Measurements from ENCODE around the gene LRRC56. TPM values are rescaled to one million over a fixed set of nuclear protein-coding genes. Genes with fewer than 3 reads are reported as not detected.

The LRRC56 gene
- total and polyA plus RNA-seq, 2 experiments from 2014 or later = 0.40 to 1.6 TPM

DNA sequence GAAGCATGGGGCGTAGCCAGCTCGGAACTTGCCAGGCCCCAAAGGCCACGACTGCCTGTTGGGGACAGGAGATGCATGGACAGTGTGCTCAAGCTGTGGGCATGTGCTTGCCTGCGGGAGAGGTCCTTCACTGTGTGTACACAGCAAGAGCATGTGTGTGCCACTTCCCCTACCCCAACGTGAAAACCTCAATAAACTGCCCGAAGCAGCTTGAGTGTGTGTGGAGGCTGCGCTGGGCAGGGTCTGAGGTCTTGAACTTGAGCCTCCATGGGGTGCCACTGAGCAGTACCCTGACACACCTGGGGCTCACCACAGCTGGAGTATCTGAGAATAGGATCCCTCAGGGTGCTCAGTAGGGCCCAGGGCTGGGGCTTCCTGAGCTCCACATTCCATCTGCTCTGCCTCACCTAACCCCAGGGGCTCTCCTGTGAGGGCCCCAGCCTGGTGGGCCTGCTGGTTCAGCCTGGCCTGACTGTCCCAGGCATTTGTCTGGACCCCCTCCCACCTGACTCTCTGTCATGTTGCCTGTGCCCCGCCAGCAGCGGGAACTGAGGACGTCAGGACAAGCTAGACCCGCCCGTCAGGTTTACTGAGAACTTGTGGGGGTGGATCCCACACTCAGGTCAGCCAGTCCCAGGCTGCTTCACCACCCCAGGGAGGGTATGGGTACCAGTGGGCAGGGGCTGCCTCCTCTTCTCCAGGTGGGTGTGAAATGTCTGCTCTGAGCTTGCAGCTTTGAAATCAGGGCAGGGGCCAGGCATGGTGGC lies 26.7 kb downstream of the LRRC56 start:
- Histone ChIP-seq H3K9me3 (ENCODE audit: low read depth) (no peaks in the 10 kb centered on the region), H3K4me3 (no peak overlapping the region), H3K9me2 (replicated peaks; ENCODE audit: insufficient read depth) (no peaks in the 10 kb centered on the region), H3K36me3 (replicated peaks; ENCODE audit: insufficient read depth, low read depth) (no peaks in the 10 kb centered on the region), H3K4me1 (ENCODE audit: insufficient read depth) (peaks cover 32% of the 10 kb centered on the region), H3K79me2 (peaks cover 17% of the 10 kb centered on the region), H3K27ac (no peak overlapping the region), H2AFZ (no peak overlapping the region), H3K4me2 (no peak overlapping the region), H4K20me1 (ENCODE audit: insufficient read depth, poor library complexity, severe bottlenecking) (no peaks in the 10 kb centered on the region), H3K27me3 (no peaks in the 10 kb centered on the region)
- TF ChIP-seq, protein P1, sequence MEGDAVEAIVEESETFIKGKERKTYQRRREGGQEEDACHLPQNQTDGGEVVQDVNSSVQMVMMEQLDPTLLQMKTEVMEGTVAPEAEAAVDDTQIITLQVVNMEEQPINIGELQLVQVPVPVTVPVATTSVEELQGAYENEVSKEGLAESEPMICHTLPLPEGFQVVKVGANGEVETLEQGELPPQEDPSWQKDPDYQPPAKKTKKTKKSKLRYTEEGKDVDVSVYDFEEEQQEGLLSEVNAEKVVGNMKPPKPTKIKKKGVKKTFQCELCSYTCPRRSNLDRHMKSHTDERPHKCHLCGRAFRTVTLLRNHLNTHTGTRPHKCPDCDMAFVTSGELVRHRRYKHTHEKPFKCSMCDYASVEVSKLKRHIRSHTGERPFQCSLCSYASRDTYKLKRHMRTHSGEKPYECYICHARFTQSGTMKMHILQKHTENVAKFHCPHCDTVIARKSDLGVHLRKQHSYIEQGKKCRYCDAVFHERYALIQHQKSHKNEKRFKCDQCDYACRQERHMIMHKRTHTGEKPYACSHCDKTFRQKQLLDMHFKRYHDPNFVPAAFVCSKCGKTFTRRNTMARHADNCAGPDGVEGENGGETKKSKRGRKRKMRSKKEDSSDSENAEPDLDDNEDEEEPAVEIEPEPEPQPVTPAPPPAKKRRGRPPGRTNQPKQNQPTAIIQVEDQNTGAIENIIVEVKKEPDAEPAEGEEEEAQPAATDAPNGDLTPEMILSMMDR (IDR thresholded peaks at IDR 0.05; ENCODE audit: poor library complexity) = no peak
- TF ChIP-seq EZH2 (IDR thresholded peaks at IDR 0.05; ENCODE audit: borderline replicate concordance) = no peak
- TF ChIP-seq EZH2phosphoT487 (IDR thresholded peaks at IDR 0.05; ENCODE audit: low read depth, severe bottlenecking, unreplicated experiment) = no peak
- 83% methylated on average over 12 of the region's 12 CpGs for WGBS (ENCODE audit: low lambda C conversion rate, missing lambda C conversion rate)
- no peak for DNase-seq (ENCODE audit: low spot score)

DNA sequence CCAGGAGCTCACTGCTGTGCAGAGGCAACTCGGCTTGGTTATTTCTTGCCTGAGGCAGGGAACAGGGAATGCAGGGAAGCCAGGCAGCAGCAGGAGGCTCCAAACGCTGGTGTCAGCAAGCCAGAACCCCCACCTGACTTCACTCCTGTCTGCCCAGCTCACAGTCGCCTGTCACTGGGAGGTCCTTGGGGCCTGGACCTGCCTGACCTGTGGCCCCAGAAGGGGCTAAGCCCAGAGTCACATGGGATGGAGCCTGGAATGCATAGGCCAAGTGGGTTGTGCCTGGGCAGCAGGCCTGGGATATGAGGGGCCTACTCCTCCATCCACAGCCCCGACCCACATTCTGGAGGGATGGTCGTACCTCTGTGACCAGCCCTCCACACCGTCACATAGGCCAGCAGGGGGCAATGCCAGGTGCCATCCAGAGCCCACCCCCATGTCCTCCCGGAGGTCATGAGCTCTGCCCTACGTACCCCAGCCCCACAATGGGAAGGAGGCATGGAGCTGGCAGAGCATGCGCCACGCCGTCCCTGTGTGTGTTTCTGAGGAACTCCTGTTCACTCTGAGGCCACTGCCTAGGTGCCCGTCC lies 28.7 kb downstream of the LRRC56 start:
- H2AFZ ChIP-seq = no peak overlapping the region
- peaks cover 17% of the 10 kb centered on the region for H3K79me2 ChIP-seq
- no peaks in the 10 kb centered on the region for H3K9me2 ChIP-seq (replicated peaks; ENCODE audit: insufficient read depth)
- no peak overlapping the region for H3K4me3 ChIP-seq
- no peak overlapping the region for H3K4me2 ChIP-seq
- H3K27me3 ChIP-seq = no peaks in the 10 kb centered on the region
- no peaks in the 10 kb centered on the region for H3K9me3 ChIP-seq (ENCODE audit: low read depth)
- H3K36me3 ChIP-seq (replicated peaks; ENCODE audit: insufficient read depth, low read depth) = no peaks in the 10 kb centered on the region
- H3K4me1 ChIP-seq (ENCODE audit: insufficient read depth) = peaks cover 28% of the 10 kb centered on the region
- 72% methylated on average over 12 of the region's 12 CpGs for WGBS (ENCODE audit: low lambda C conversion rate, missing lambda C conversion rate)
- no peak for DNase-seq (ENCODE audit: low spot score)
- no peak overlapping the region for H3K27ac ChIP-seq
- H4K20me1 ChIP-seq (ENCODE audit: insufficient read depth, poor library complexity, severe bottlenecking) = no peaks in the 10 kb centered on the region
- TF ChIP-seq, protein P1 (IDR thresholded peaks at IDR 0.05; ENCODE audit: poor library complexity) = no peak

DNA sequence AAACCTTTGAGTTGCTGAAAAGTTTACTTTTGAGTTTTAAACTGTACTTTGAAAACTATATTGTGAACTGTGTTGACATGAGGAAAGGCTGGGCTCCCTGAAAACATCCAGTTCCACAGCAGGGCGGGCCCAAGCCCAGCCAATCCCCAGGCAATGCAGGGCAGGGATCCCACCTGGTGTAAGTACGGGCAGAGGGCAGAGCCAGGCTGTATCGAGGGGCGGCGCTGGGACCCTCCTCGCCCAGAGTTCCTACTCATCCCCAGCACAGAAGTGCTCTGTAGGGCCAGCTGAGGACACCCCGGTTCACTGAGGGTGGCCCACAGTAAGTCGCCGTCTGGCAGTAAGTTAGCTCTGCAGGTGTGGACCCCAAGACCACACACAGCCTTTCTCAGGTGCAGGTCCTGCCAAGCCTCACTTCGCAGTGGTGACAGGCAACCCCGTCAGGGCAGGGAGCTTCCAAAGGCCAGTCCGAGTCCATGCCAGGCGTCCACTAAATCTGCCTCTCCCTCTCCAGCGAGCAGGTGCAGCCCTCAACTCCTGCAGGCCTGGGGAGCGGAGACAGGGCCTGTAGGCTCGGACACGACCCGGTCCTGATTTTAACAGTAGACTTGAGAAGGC lies 29.8 kb downstream of the LRRC56 start:
- peak; percentile 5 for DNase-seq (ENCODE audit: low spot score)
- Histone ChIP-seq H3K27ac (peak overlapping the region; percentile 52), H3K79me2 (peaks cover 11% of the 10 kb centered on the region), H3K36me3 (replicated peaks; ENCODE audit: insufficient read depth, low read depth) (no peaks in the 10 kb centered on the region), H2AFZ (no peak overlapping the region), H3K4me1 (ENCODE audit: insufficient read depth) (peaks cover 24% of the 10 kb centered on the region), H3K4me2 (peak overlapping the region; percentile 96), H3K9me3 (ENCODE audit: low read depth) (no peaks in the 10 kb centered on the region), H3K27me3 (no peaks in the 10 kb centered on the region), H3K9me2 (replicated peaks; ENCODE audit: insufficient read depth) (no peaks in the 10 kb centered on the region), H3K4me3 (no peak overlapping the region), H4K20me1 (ENCODE audit: insufficient read depth, poor library complexity, severe bottlenecking) (no peaks in the 10 kb centered on the region)
- TF ChIP-seq, protein P1 (IDR thresholded peaks at IDR 0.05; ENCODE audit: poor library complexity) = no peak
- TF ChIP-seq EZH2phosphoT487 (IDR thresholded peaks at IDR 0.05; ENCODE audit: low read depth, severe bottlenecking, unreplicated experiment) (no peak), EZH2 (IDR thresholded peaks at IDR 0.05; ENCODE audit: borderline replicate concordance) (no peak)
- WGBS (ENCODE audit: low lambda C conversion rate, missing lambda C conversion rate) = 92% methylated on average over 18 of the region's 18 CpGs

Data from hepatocyte (in vitro differentiated cells).